ENCODE data around the gene NABP2. TPM values are rescaled to one million over a fixed set of nuclear protein-coding genes. Genes with fewer than 3 reads are reported as not detected.
A peak's percentile ranks its signal among the peaks of the same experiment; 100 is the strongest.

Gene NABP2
- polyA plus RNA-seq, 3 donors = 2.7 to 10.1 (median 3.2) TPM

DNA sequence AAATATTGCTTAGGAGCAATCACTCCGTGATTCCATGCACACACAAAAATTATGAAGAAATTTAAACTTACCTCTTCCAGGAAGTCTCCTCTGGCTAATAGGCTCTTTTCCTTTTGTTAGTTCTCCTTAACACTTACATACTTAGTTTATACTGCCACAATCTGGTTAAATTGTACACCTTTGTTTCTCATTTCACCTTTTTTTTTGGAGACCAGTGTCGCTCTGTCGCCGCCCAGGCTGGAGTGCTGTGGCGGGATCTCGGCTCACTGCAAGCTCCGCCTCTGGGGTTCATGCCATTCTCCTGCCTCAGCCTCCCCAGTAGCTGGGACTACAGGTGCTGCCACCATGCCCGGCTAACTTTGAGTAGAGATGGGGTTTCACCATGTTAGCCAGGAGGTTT, 36.2 kb downstream of the NABP2 start:
- Histone ChIP-seq H3K4me1 (ENCODE audit: control insufficient read depth in 1 of 2, insufficient read depth in 2 of 2, low read length in 2 of 2) (peaks cover 17 to 18% of the 10 kb centered on the region in 2 donors), H3K27me3 (ENCODE audit: control insufficient read depth in 2 of 2, insufficient read depth in 2 of 2, low read length in 2 of 2) (no peaks in the 10 kb centered on the region), H3K9ac (ENCODE audit: insufficient read depth, low read length, poor library complexity, severe bottlenecking) (no peak overlapping the region), H3K36me3 (replicated peaks in 1 of 2; ENCODE audit: control insufficient read depth in 1 of 2, insufficient read depth in 2 of 2, low read length in 2 of 2) (peaks cover 8 to 15% of the 10 kb centered on the region in 2 donors), H3K79me2 (ENCODE audit: insufficient read depth, low read length) (peaks cover 18% of the 10 kb centered on the region), H3K4me2 (replicated peaks; ENCODE audit: extremely low read depth, low read length, poor library complexity, severe bottlenecking) (no peak overlapping the region), H3K4me3 (replicated peaks in 1 of 3; ENCODE audit: low read depth in 2 of 3, low read length in 3 of 3) (no peak overlapping the region), H2AFZ (ENCODE audit: insufficient read depth, low read depth, low read length, poor library complexity, severe bottlenecking) (no peak overlapping the region), H4K20me1 (ENCODE audit: insufficient read depth, low read length) (peaks cover 14% of the 10 kb centered on the region), H3K9me3 (replicated peaks in 1 of 2; ENCODE audit: control insufficient read depth in 1 of 2, insufficient read depth in 1 of 2, low read length in 2 of 2) (no peaks in the 10 kb centered on the region), H3K27ac (ENCODE audit: low read depth in 1 of 2, low read length in 2 of 2) (no peak overlapping the region)
- TF ChIP-seq CTCF (IDR thresholded peaks at IDR 0.05) = no peak
- H3K27me3 Mint-ChIP-seq (ENCODE audit: low read depth in 3 of 3) = peaks cover 0 to 3% (median 0%) of the 10 kb centered on the region in 3 donors
- H3K36me3 Mint-ChIP-seq = peaks cover 8 to 10% of the 10 kb centered on the region in 2 donors
- no peak overlapping the region for H3K4me3 Mint-ChIP-seq
- intact Hi-C loops (cut with micrococcal nuclease) = no loop called here
- DNase-seq = no peak
- WGBS (ENCODE audit: insufficient coverage) = 100% methylated on average over 4 of the region's 8 CpGs
- H3K4me1 Mint-ChIP-seq = peaks cover 18% of the 10 kb centered on the region
- H3K27ac Mint-ChIP-seq = no peak overlapping the region
- H3K9me3 Mint-ChIP-seq = no peaks in the 10 kb centered on the region

DNA sequence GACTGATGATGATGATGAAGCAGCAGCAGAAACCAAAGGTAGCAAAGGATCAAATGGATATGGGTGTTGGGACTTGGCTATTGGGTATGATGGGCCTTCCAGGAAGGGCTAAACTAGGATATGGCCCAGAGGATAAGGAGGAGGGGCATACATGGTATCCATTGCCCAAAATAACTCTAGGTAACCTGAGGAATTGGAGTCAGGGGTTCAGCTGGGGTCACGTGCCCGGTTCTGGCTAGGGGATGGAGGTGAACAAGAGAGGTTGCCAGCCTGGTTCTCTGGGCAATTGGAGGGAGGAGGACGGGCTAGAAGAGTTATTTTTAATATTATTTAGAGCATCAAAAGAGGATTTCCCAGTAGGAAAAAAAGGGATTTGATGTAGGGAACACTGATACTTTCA, 36.8 kb downstream of the NABP2 start:
- H3K27me3 Mint-ChIP-seq (ENCODE audit: low read depth in 3 of 3) = peaks cover 0 to 3% (median 0%) of the 10 kb centered on the region in 3 donors
- H4K20me1 ChIP-seq (ENCODE audit: insufficient read depth, low read length) = peaks cover 14% of the 10 kb centered on the region

More for the DNA sequence above, 36.8 kb downstream of the NABP2 start:
- Histone ChIP-seq H2AFZ (ENCODE audit: insufficient read depth, low read depth, low read length, poor library complexity, severe bottlenecking) (peak overlapping the region; percentile 29), H3K36me3 (replicated peaks in 1 of 2; ENCODE audit: control insufficient read depth in 1 of 2, insufficient read depth in 2 of 2, low read length in 2 of 2) (peaks cover 3 to 10% of the 10 kb centered on the region in 2 donors), H3K79me2 (ENCODE audit: insufficient read depth, low read length) (peaks cover 18% of the 10 kb centered on the region), H3K4me1 (ENCODE audit: control insufficient read depth in 1 of 2, insufficient read depth in 2 of 2, low read length in 2 of 2) (peaks cover 19 to 21% of the 10 kb centered on the region in 2 donors), H3K4me3 (replicated peaks in 1 of 3; ENCODE audit: low read depth in 2 of 3, low read length in 3 of 3) (no peak overlapping the region), H3K27ac (ENCODE audit: low read depth in 1 of 2, low read length in 2 of 2) (no peak overlapping the region), H3K4me2 (replicated peaks; ENCODE audit: extremely low read depth, low read length, poor library complexity, severe bottlenecking) (no peak overlapping the region), H3K9ac (ENCODE audit: insufficient read depth, low read length, poor library complexity, severe bottlenecking) (no peak overlapping the region), H3K27me3 (ENCODE audit: control insufficient read depth in 2 of 2, insufficient read depth in 2 of 2, low read length in 2 of 2) (no peaks in the 10 kb centered on the region), H3K9me3 (replicated peaks in 1 of 2; ENCODE audit: control insufficient read depth in 1 of 2, insufficient read depth in 1 of 2, low read length in 2 of 2) (no peaks in the 10 kb centered on the region)
- Mint-ChIP-seq H3K4me1 (peaks cover 22% of the 10 kb centered on the region), H3K36me3 (peaks cover 3 to 5% of the 10 kb centered on the region in 2 donors), H3K27ac (no peak overlapping the region), H3K4me3 (no peak overlapping the region), H3K9me3 (no peaks in the 10 kb centered on the region)
- DNase-seq = no peak
- intact Hi-C loops (cut with micrococcal nuclease) = no loop called here
- no CpG with 5 or more reads among the region's 3 CpGs for WGBS (ENCODE audit: insufficient coverage)
- TF ChIP-seq CTCF (IDR thresholded peaks at IDR 0.05) = no peak

All from CD14-positive monocyte (primary cell).